HepG2 (cell line): ENCODE data around the gene GPATCH2. TPM values are rescaled to one million over a fixed set of nuclear protein-coding genes. Genes with fewer than 3 reads are reported as not detected.

Experiments used
- ATAC-seq: fragments of 200-7000 bp; cut with Tn5 transposase; 3 replicates; pipeline ENCODE4 v1.9.1; 2020; ENCODE audit warnings: mild to moderate bottlenecking, moderate library complexity
- BruUV-seq: library from RNA; stranded (reverse); fragments of 400-500 nt; replicated peaks from 2 replicates; lab custom pipeline; 2021; lab: Mats Ljungman, UMichigan
- CTCF ChIA-PET: fragments of 300-600 bp; formaldehyde crosslinking; extraction: SDS; loops from one replicate; lab custom pipeline; 2021; ENCODE audit warnings: low total read pairs, inconsistent platforms, low intra/inter-chr PET ratio; lab: Yijun Ruan, JAX
- POLR2A ChIA-PET: fragments of 350-600 bp; sonication (Branson Sonifier 250); formaldehyde crosslinking; loops from one replicate; lab custom pipeline; 2020; ENCODE audit warnings: antibody characterized with exemption, inconsistent platforms; lab: Yijun Ruan, JAX
- DNase-seq: peaks from one replicate; pipeline ENCODE4 v3.0.0-alpha.2; 2015; ENCODE audit warnings: low spot score
- FAIRE-seq: peaks from 3 replicates; lab custom pipeline; 2011; peaks lifted over from hg19 to GRCh38; lab: Jason Lieb, UNC
- H2AFZ ChIP-seq: one replicate; pipeline ENCODE4 v1.6.1; 2011; ENCODE audit warnings: low read length, inconsistent platforms
- H3K27ac ChIP-seq: fragments of 300-600 bp; 3 replicates; pipeline ENCODE4 v1.8.0; 2011; ENCODE audit warnings: mixed run types, mild to moderate bottlenecking, mixed read lengths, low read length, inconsistent platforms; ENCODE audit not compliant: insufficient read depth; ENCODE audit errors: extremely low read length
- H3K27me3 ChIP-seq, 2 experiments: fragments of 200-600 bp in 1 of 2; 2 replicates in 1 of 2; 3 replicates in 1 of 2; pipeline versions ENCODE4 v1.6.0 to v1.8.0; 2011; ENCODE audit warnings: low read length in 2 of 2, mild to moderate bottlenecking in 2 of 2, moderate library complexity in 2 of 2, inconsistent platforms in 1 of 2; ENCODE audit not compliant: insufficient read depth in 2 of 2, control insufficient read depth in 1 of 2
- H3K36me3 ChIP-seq, 2 experiments: fragments of 200-600 bp in 1 of 2; replicated peaks in 1 of 2; 2 replicates in 1 of 2; 3 replicates in 1 of 2; pipeline versions ENCODE4 v1.5.1 to v1.8.0; 2011; ENCODE audit warnings: low read length in 2 of 2, inconsistent platforms in 1 of 2; ENCODE audit not compliant: insufficient read depth in 2 of 2, control insufficient read depth in 1 of 2
- H3K4me1 ChIP-seq: 2 replicates; pipeline ENCODE4 v1.5.1; 2012; ENCODE audit warnings: low read length, inconsistent platforms; ENCODE audit not compliant: insufficient read depth
- H3K4me2 ChIP-seq: 2 replicates; pipeline ENCODE4 v1.6.0; 2011; ENCODE audit warnings: low read depth, low read length, inconsistent platforms
- H3K4me3 ChIP-seq, 3 experiments: fragments of 200-600 bp in 1 of 3; sonication (generic), shearing (Covaris generic) in 1 of 3; replicated peaks in 1 of 3; 2 replicates each; pipeline ENCODE4 v1.5.1; 2011 to 2016; ENCODE audit warnings: low read length in 3 of 3, inconsistent platforms in 2 of 3, low read depth in 2 of 3, mild to moderate bottlenecking in 2 of 3, control low read depth in 1 of 3, mixed read lengths in 1 of 3; ENCODE audit not compliant: insufficient read depth in 1 of 3
- H3K79me2 ChIP-seq: one replicate; pipeline ENCODE4 v1.6.1; 2011; ENCODE audit warnings: low read length, inconsistent platforms; ENCODE audit not compliant: insufficient read depth
- H3K9ac ChIP-seq: 2 replicates; pipeline ENCODE4 v1.6.0; 2011; ENCODE audit warnings: mild to moderate bottlenecking, low read depth, low read length, inconsistent platforms; ENCODE audit not compliant: insufficient read depth
- H3K9me3 ChIP-seq: 2 replicates; pipeline ENCODE4 v1.5.1; 2012; ENCODE audit warnings: mild to moderate bottlenecking, low read length
- H4K20me1 ChIP-seq: 2 replicates; pipeline ENCODE4 v1.6.0; 2011; ENCODE audit warnings: inconsistent platforms, mild to moderate bottlenecking, low read length, moderate library complexity; ENCODE audit not compliant: insufficient read depth
- MAFG ChIP-seq: sonication (generic); formaldehyde crosslinking; IDR thresholded peaks from 2 replicates; pipeline ENCODE4 v1.5.1; 2020; ENCODE audit warnings: mild to moderate bottlenecking, missing genetic modification reagents
- MXD4 ChIP-seq: IDR thresholded peaks from 2 replicates; pipeline ENCODE4 v1.6.1; 2016; ENCODE audit warnings: mild to moderate bottlenecking, missing biosample characterization, missing genetic modification reagents
- POLR2A ChIP-seq, 2 experiments: IDR thresholded peaks; 2 replicates each; pipeline ENCODE4 v1.6.1; 2011; ENCODE audit warnings: low read depth in 2 of 2, low read length in 2 of 2, mild to moderate bottlenecking in 1 of 2, moderate library complexity in 1 of 2; ENCODE audit not compliant: insufficient read depth in 1 of 2
- RXRB ChIP-seq: IDR thresholded peaks from 2 replicates; pipeline ENCODE4 v1.6.1; 2016; ENCODE audit warnings: borderline replicate concordance, missing genetic modification reagents, missing compliant biosample characterization
- SMARCE1 ChIP-seq: fragments of 450-650 bp; IDR thresholded peaks from 2 replicates; pipeline ENCODE4 v1.6.1; 2017; ENCODE audit warnings: borderline replicate concordance
- TCF12 ChIP-seq, 2 experiments: fragments of 450-650 bp in 1 of 2; sonication (generic) in 1 of 2; formaldehyde crosslinking in 1 of 2; IDR thresholded peaks; 2 replicates each; pipeline versions ENCODE4 v1.6.1 to v1.8.0; 2017 to 2022; ENCODE audit warnings: antibody characterized with exemption in 1 of 2, mild to moderate bottlenecking in 1 of 2, missing genetic modification reagents in 1 of 2, moderate library complexity in 1 of 2
- THRA ChIP-seq: sonication (generic); formaldehyde crosslinking; IDR thresholded peaks from 2 replicates; pipeline ENCODE4 v1.4.0; 2020; ENCODE audit warnings: missing genetic modification reagents, borderline replicate concordance
- YEATS2 ChIP-seq: sonication (generic); formaldehyde crosslinking; IDR thresholded peaks from 2 replicates; pipeline ENCODE4 v1.4.0; 2020; ENCODE audit warnings: missing genetic modification reagents, borderline replicate concordance
- ZNF235 ChIP-seq: sonication (generic); formaldehyde crosslinking; IDR thresholded peaks from 2 replicates; pipeline ENCODE4 v1.8.1; 2023; ENCODE audit warnings: mild to moderate bottlenecking, missing genetic modification reagents, borderline replicate concordance
- ZNF570 ChIP-seq: sonication (generic); formaldehyde crosslinking; IDR thresholded peaks from 2 replicates; pipeline ENCODE4 v1.4.0; 2020; ENCODE audit warnings: mild to moderate bottlenecking, missing genetic modification reagents, borderline replicate concordance
- ZNF776 ChIP-seq: sonication (generic); formaldehyde crosslinking; IDR thresholded peaks from 2 replicates; pipeline ENCODE4 v1.4.0; 2020; ENCODE audit warnings: mild to moderate bottlenecking, missing genetic modification reagents
- ZNF816 ChIP-seq: sonication (generic); formaldehyde crosslinking; IDR thresholded peaks from 2 replicates; pipeline ENCODE4 v1.8.0; 2022; ENCODE audit warnings: missing genetic modification reagents, mild to moderate bottlenecking, borderline replicate concordance
- ZNF841 ChIP-seq: sonication (generic); formaldehyde crosslinking; IDR thresholded peaks from 2 replicates; pipeline ENCODE4 v1.8.1; 2023; ENCODE audit warnings: missing genetic modification reagents, borderline replicate concordance
- WGBS: methylation state at CpG from one replicate; pipeline ENCODE4 v1.1.6; 2017; ENCODE audit warnings: low lambda C conversion rate; 5-methylcytosine and 5-hydroxymethylcytosine counted together
- in situ Hi-C: cut with HindIII; loops from 2 replicates; pipeline ENCODE4 v1.10.0; 2017; ENCODE audit warnings: low pct_unique_long_range_greater_than_20kb; ENCODE audit not compliant: extremely low pct_ligation_motif_present
- intact Hi-C: fragments of 100-400 bp; cut with micrococcal nuclease; formaldehyde crosslinking; loops from one replicate; pipeline ENCODE4 v1.10.0; 2022; ENCODE audit not compliant: unreplicated experiment
- polyA plus RNA-seq, 8 experiments: library from polyadenylated mRNA; depleted of rRNA in 3 of 8; stranded (reverse) in 7 of 8; unstranded in 1 of 8; fragments of >200 nt; fragmentation: Illumina TruSeq in 4 of 8; extraction: Trizol in 4 of 8; gene quantifications; 2 replicates each; pipeline versions ENCODE4 v1.2.1 to v1.2.3, GENCODE V29; 2011 to 2016; ENCODE audit warnings: low read depth in 4 of 8, missing spikeins in 1 of 8, mixed read lengths in 1 of 8; ENCODE audit not compliant: insufficient read depth in 1 of 8
- total RNA-seq, 5 experiments: library from RNA; depleted of rRNA; stranded (reverse); fragments of >200 nt; fragmentation: Illumina TruSeq; extraction: Trizol; gene quantifications; 2 replicates each; pipeline ENCODE4 v1.2.3, GENCODE V29; 2016; ENCODE audit warnings: low read depth in 1 of 5
- TF ChIP-seq, protein P1 (sequence below), 2 experiments: sonication (generic) in 1 of 2; formaldehyde crosslinking in 1 of 2; IDR thresholded peaks; 2 replicates each; pipeline versions ENCODE4 v1.4.0 to v1.6.1; 2016 to 2020; ENCODE audit warnings: borderline replicate concordance in 1 of 2, low read depth in 1 of 2, mild to moderate bottlenecking in 1 of 2, missing genetic modification reagents in 1 of 2

The GPATCH2 gene
- total and polyA plus RNA-seq, 2 of the 13 experiments (the other 11 are each of a cell fraction or from before 2014, with no cell fraction given) = 3.5 to 15.7 TPM

GRCh38 chr1:217425422-217425821 is 205.5 kb downstream of the GPATCH2 start:
- no peak overlapping the region for H3K9ac ChIP-seq
- FAIRE-seq (no peak), DNase-seq (no peak), ATAC-seq (no peak)
- H3K4me3 ChIP-seq = no peak overlapping the region
- no peak overlapping the region for H3K4me2 ChIP-seq
- H3K27ac ChIP-seq = no peak overlapping the region
- no peaks in the 10 kb centered on the region for H3K4me1 ChIP-seq
- WGBS = 42% methylated on average over 5 of the region's 5 CpGs
- H3K79me2 ChIP-seq = no peaks in the 10 kb centered on the region
- no peaks in the 10 kb centered on the region for H4K20me1 ChIP-seq
- no peaks in the 10 kb centered on the region for H3K27me3 ChIP-seq
- TF ChIP-seq SMARCE1 (no peak), YEATS2 (CRISPR knock-in tag) (no peak), MAFG (CRISPR knock-in tag) (no peak), ZNF776 (CRISPR knock-in tag) (no peak), ZNF841 (CRISPR knock-in tag) (no peak), MXD4 (CRISPR knock-in tag) (no peak), TCF12 (IDR thresholded peaks at IDR 0.05) (no peak), TCF12 (CRISPR knock-in tag; IDR thresholded peaks at IDR 0.05) (no peak), POLR2A (IDR thresholded peaks at IDR 0.05; ENCODE audit: insufficient read depth in 1 of 2, low read depth in 2 of 2, low read length in 2 of 2) (no peak), RXRB (no peak), ZNF570 (no peak), ZNF235 (CRISPR knock-in tag) (no peak), ZNF816 (no peak), THRA (CRISPR knock-in tag) (no peak)
- TF ChIP-seq, protein P1, sequence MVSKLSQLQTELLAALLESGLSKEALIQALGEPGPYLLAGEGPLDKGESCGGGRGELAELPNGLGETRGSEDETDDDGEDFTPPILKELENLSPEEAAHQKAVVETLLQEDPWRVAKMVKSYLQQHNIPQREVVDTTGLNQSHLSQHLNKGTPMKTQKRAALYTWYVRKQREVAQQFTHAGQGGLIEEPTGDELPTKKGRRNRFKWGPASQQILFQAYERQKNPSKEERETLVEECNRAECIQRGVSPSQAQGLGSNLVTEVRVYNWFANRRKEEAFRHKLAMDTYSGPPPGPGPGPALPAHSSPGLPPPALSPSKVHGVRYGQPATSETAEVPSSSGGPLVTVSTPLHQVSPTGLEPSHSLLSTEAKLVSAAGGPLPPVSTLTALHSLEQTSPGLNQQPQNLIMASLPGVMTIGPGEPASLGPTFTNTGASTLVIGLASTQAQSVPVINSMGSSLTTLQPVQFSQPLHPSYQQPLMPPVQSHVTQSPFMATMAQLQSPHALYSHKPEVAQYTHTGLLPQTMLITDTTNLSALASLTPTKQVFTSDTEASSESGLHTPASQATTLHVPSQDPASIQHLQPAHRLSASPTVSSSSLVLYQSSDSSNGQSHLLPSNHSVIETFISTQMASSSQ (IDR thresholded peaks at IDR 0.05; ENCODE audit: low read depth) = no peak
- TF ChIP-seq, protein P1 (CRISPR knock-in tag; IDR thresholded peaks at IDR 0.05; ENCODE audit: borderline replicate concordance) = no peak
- H3K36me3 ChIP-seq = no peaks in the 10 kb centered on the region
- BruUV-seq = no TSS peak
- intact Hi-C loops (loop anchor here (10.0 kb wide), 1 partner anchor 239 kb away; no protein-coding TSS in a partner anchor), in situ Hi-C loops (no loop called here)
- POLR2A ChIA-PET = no interaction called here
- CTCF ChIA-PET = no interaction called here
- no peak overlapping the region for H2AFZ ChIP-seq
- H3K9me3 ChIP-seq = no peaks in the 10 kb centered on the region
